H4 (cell line): ENCODE results near the gene UCHL3. TPM values are rescaled to one million over a fixed set of nuclear protein-coding genes. Genes with fewer than 3 reads are reported as not detected.

Experiments used
- DNase-seq: peaks from one replicate; pipeline ENCODE4 v3.0.0-alpha.2; 2015; ENCODE audit warnings: low spot score
- total RNA-seq: library from RNA; depleted of rRNA; stranded (reverse); fragments of >200 nt; shearing (Covaris generic); gene quantifications from 2 replicates; pipeline ENCODE4 v1.2.3, GENCODE V29; 2014; rRNA removed

Gene UCHL3
- total RNA-seq, 1 experiment from 2014 or later: 55.5 TPM

- no peak for DNase-seq
These were observed 79.2 kb downstream of the UCHL3 start for GRCh38 chr13:75628801-75629200.

- no peak for DNase-seq
These were observed 83.7 kb downstream of the UCHL3 start for GRCh38 chr13:75633285-75633684.

- DNase-seq: no peak
These were observed 85.7 kb downstream of the UCHL3 start for GRCh38 chr13:75635101-75635827.

- DNase-seq: peak; percentile 10
These were observed 86.3 kb downstream of the UCHL3 start, which contains the start of gene LMO7 for GRCh38 chr13:75635828-75636435. TSS of gene LMO7 (plus strand) at chr13:75636330. CDS start at chr13:75636658, 328 bp downstream.

GRCh38 chr13:75636436-75637180 lies 87.0 kb downstream of the UCHL3 start:
- DNase-seq: no peak

- DNase-seq: no peak
These were observed 87.7 kb downstream of the UCHL3 start for GRCh38 chr13:75637181-75637750.

- DNase-seq: no peak
These were observed 89.9 kb downstream of the UCHL3 start for GRCh38 chr13:75639454-75639853.

GRCh38 chr13:75641026-75641425 lies 91.4 kb downstream of the UCHL3 start:
- no peak for DNase-seq

GRCh38 chr13:75643182-75643581 lies 93.6 kb downstream of the UCHL3 start:
- DNase-seq: no peak

- DNase-seq: no peak
These were observed 94.1 kb downstream of the UCHL3 start for GRCh38 chr13:75643693-75644092.

- no peak for DNase-seq
These were observed 95.5 kb downstream of the UCHL3 start for GRCh38 chr13:75645141-75645540.

GRCh38 chr13:75647126-75647784 lies 97.7 kb downstream of the UCHL3 start:
- DNase-seq: no peak

GRCh38 chr13:75648446-75648845 lies 98.9 kb downstream of the UCHL3 start:
- no peak for DNase-seq

- no peak for DNase-seq
These were observed 101.4 kb downstream of the UCHL3 start for GRCh38 chr13:75651013-75651412.

- DNase-seq: no peak
These were observed 103.1 kb downstream of the UCHL3 start for GRCh38 chr13:75652726-75653125.

Other genes with a start within 250 kb of the UCHL3 start
- 2.9 and 4.1 TPM in 2 replicates for gene TBC1D4, start 67.6 kb upstream of the UCHL3 start, total RNA-seq
- 40.0 and 40.2 TPM in 2 replicates for gene COMMD6, start 11.9 kb upstream of the UCHL3 start, total RNA-seq
- 8.8 and 14.1 TPM in 2 replicates for gene LMO7, start 86.5 kb downstream of the UCHL3 start, total RNA-seq